ENCODE results near the gene PCMT1. TPM values are rescaled to one million over a fixed set of nuclear protein-coding genes. Genes with fewer than 3 reads are reported as not detected.

Gene PCMT1
- 158 TPM for total RNA-seq

DNA sequence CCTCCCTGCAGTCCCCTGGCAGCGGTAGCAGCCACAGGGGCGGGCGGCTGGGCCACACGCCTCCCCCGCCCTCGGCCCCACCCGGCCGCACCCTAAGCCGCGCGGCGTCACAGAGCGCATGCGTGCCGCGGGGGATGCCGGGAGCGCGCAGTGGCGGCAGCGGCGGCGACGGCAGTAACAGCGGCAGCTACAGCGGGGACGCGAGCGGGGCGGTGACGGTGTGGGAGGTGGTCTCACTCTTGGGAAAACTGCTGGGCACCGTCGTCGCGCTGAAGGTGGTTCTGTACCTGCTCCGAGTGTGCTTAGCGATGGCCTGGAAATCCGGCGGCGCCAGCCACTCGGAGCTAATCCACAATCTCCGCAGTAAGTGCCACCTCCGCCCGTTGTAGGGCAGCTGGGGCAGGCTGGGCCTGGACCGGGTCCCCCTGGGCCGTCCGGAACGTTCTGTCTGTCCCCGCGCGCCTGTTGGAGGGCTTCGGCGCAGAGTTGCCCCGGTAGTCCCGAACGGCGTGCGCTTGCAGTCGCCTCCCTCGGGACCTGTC lies at the start of gene PCMT1:
Gene PCMT1 (plus strand): TSS at position 148 of the 542 bp plus-strand sequence. CDS start 161 bp downstream, at position 309.

DNA sequence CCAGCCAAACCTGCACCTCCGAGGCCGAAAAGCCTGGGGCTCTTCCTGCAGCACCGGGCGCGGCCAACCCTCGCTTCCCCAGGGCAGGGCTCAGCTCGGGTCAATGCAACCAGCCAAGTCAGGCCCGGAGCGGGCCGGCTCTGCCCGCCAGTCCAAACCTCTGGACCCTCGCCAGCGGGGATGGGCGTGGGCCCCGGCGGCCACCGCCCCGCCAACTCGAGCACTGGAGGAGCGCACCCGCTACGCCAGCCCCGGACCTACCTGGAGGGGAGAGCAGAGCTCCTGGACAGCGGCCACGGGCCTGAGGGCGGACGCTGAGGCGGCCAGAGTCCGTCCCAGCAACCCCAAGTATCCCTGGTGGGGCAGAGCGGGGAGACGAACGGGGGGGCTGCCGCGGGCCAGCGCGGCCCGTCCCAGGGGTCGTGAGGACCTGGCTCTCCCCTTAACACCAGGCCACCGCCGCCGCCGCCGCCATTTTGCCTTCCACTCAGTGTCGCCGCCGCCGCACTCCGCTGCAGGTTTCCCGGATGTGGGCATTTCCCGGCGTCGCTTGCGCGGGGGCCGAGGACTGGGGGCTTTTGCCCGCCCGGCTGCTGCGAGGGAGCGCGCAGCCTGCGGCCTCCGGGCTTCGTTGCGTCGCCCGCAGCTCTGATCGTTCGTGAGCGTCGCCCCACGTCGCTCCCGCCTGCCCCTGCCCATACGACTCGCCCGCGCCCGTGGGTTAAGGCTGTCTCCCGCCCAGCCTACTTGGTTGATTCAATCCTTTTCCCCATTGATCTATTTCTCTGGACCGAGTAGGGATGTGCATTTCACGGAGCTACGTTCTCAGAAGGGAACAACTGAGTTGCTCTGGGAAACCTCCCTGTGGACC lies 31.7 kb upstream of the PCMT1 start, which contains the start of gene LATS1:
Gene LATS1 (minus strand): TSS at position 514 of the 871 bp plus-strand sequence. CDS start 15,975 bp downstream, outside the sequence.

DNA sequence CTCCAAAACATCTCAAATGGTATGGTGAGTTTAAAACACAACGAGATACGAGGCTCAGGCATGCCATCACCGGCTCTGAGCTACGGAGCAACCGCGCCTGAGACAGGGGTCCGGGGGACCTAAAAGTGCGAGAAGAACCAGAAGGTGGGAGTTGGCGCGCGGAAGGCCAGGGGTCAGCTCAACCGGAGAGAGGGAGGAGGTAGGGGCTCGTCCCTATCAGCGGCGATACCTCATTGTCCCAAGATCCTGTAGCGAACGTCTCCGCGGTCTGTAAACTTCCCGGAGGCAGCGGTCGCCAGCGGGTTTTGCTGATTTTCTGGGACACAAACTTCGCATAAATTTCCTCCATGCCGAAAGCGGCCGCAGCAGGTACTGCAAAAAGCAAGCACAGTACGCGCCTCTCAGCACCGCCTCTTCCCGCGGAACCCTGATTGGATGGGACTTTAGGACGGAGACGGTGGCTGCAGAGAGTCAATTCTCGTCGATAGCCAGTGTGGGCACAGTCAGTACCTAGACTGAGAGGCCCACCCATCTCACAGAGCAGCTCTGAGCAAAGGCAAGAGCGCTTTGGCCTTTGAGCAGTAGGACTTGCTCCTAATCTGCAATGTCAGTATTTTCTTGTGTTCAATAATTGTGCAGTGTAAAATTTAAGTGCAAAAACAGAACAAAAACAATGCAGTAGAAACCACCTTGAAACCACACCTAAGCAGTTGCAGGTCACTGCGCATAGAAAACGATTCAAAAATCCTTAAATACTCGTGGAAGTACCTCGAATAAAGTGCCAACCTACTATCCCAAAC lies 3.2 kb upstream of the PCMT1 start, which contains the start of gene NUP43:
Gene NUP43 (minus strand): TSS at position 383 of the 800 bp plus-strand sequence. CDS start 34 bp downstream, at position 349.

Other genes with a start within 250 kb of the PCMT1 start
- gene PPIL4, start 203.7 kb upstream of the PCMT1 start, total RNA-seq: 44.8 TPM
- 20.7 TPM for gene GINM1, start 183.4 kb upstream of the PCMT1 start, total RNA-seq
- 27.5 TPM for gene KATNA1, start 101.0 kb upstream of the PCMT1 start, total RNA-seq
- 52.9 TPM for gene LATS1, start 31.6 kb upstream of the PCMT1 start, total RNA-seq
- 22.2 TPM for gene NUP43, start 3.2 kb upstream of the PCMT1 start, total RNA-seq
- 29.1 TPM for gene LRP11, start 114.6 kb downstream of the PCMT1 start, total RNA-seq
- not detected for gene RAET1E, start 148.4 kb downstream of the PCMT1 start, total RNA-seq
- gene RAET1G, start 173.4 kb downstream of the PCMT1 start, total RNA-seq: not detected
- gene ULBP2, start 192.3 kb downstream of the PCMT1 start, total RNA-seq: 3.4 TPM
- 1.9 TPM for gene ULBP1, start 214.2 kb downstream of the PCMT1 start, total RNA-seq

All from parietal lobe (tissue), 1 donor.